Neural cell (in vitro differentiated cells): ENCODE data around the gene UBE3B. TPM values are rescaled to one million over a fixed set of nuclear protein-coding genes. Genes with fewer than 3 reads are reported as not detected.

Experiments used
- H2AFZ ChIP-seq: fragments of 200-600, 300-800 bp; sonication (generic), shearing (Covaris generic); 2 replicates; pipeline ENCODE4 v1.6.0; 2014; ENCODE audit warnings: low read depth, mild to moderate bottlenecking, antibody characterized with exemption, low read length, moderate library complexity
- H3F3A ChIP-seq: fragments of 200-600 bp; shearing (Covaris generic); 2 replicates; pipeline ENCODE4 v1.6.1; 2016; ENCODE audit warnings: mild to moderate bottlenecking, moderate library complexity, mixed read lengths, antibody characterized with exemption, low read length; ENCODE audit not compliant: insufficient read depth, poor library complexity, severe bottlenecking
- H3K27ac ChIP-seq: fragments of 200-600, 300-800 bp; sonication (generic), shearing (Covaris generic); 2 replicates; pipeline ENCODE4 v1.5.1; 2014; ENCODE audit warnings: mild to moderate bottlenecking, low read length, moderate library complexity
- H3K27me3 ChIP-seq: fragments of 300-800, 200-600 bp; sonication (generic), shearing (Covaris generic); 2 replicates; pipeline ENCODE4 v1.6.0; 2014; ENCODE audit warnings: mild to moderate bottlenecking, low read depth, low read length, moderate library complexity; ENCODE audit not compliant: insufficient read depth
- H3K36me3 ChIP-seq: fragments of 300-800, 200-600 bp; sonication (generic), shearing (Covaris generic); 2 replicates; pipeline ENCODE4 v1.5.1; 2014; ENCODE audit warnings: mild to moderate bottlenecking, antibody characterized with exemption, low read length, moderate library complexity; ENCODE audit not compliant: insufficient read depth
- H3K4me2 ChIP-seq: fragments of 300-800, 200-600 bp; sonication (generic), shearing (Covaris generic); 2 replicates; pipeline ENCODE4 v1.6.0; 2014; ENCODE audit warnings: mild to moderate bottlenecking, low read length
- H3K4me3 ChIP-seq: fragments of 300-800, 200-600 bp; sonication (generic), shearing (Covaris generic); 2 replicates; pipeline ENCODE4 v1.5.1; 2014; ENCODE audit warnings: mild to moderate bottlenecking, low read length, moderate library complexity
- H3K79me2 ChIP-seq: fragments of 200-600 bp; shearing (Covaris generic); replicated peaks from 2 replicates; pipeline ENCODE4 v1.6.0; 2014; ENCODE audit warnings: mild to moderate bottlenecking, low read length, moderate library complexity; ENCODE audit not compliant: insufficient read depth
- H3K9ac ChIP-seq: fragments of 300-800, 200-600 bp; sonication (generic), shearing (Covaris generic); 2 replicates; pipeline ENCODE4 v1.6.1; 2016; ENCODE audit warnings: mild to moderate bottlenecking, low read length, mixed read lengths
- H3K9me2 ChIP-seq: fragments of 200-600 bp; shearing (Covaris generic); 2 replicates; pipeline ENCODE4 v1.6.1; 2016; ENCODE audit warnings: mild to moderate bottlenecking, low read length, mixed read lengths; ENCODE audit not compliant: insufficient read depth
- H3K9me3 ChIP-seq: fragments of 200-600, 300-800 bp; sonication (generic), shearing (Covaris generic); 2 replicates; pipeline ENCODE4 v1.6.1; 2016; ENCODE audit warnings: mild to moderate bottlenecking, mixed run types, low read length, moderate library complexity, mixed read lengths
- H4K20me1 ChIP-seq: fragments of 200-600 bp; shearing (Covaris generic); 2 replicates; pipeline ENCODE4 v1.6.1; 2016; ENCODE audit warnings: mild to moderate bottlenecking, mixed run types; ENCODE audit not compliant: insufficient read depth
- EP300 ChIP-seq: fragments of 450-650 bp; conservative IDR thresholded peaks from 2 replicates; pipeline ENCODE4 v1.6.1; 2014; ENCODE audit warnings: antibody characterized with exemption, mild to moderate bottlenecking, moderate library complexity; ENCODE audit not compliant: poor library complexity, severe bottlenecking
- EZH2 ChIP-seq: fragments of 200-600, 300-800 bp; shearing (Covaris generic), sonication (generic); IDR thresholded peaks from 2 replicates; pipeline ENCODE4 v1.6.1; 2014; ENCODE audit warnings: antibody characterized with exemption, low read length, borderline replicate concordance, mild to moderate bottlenecking; ENCODE audit not compliant: insufficient read depth, poor library complexity, severe bottlenecking
- MXI1 ChIP-seq: fragments of 450-650 bp; conservative IDR thresholded peaks from 2 replicates; pipeline ENCODE4 v1.6.1; 2014; ENCODE audit warnings: antibody characterized with exemption, mild to moderate bottlenecking; ENCODE audit not compliant: poor library complexity, severe bottlenecking
- POLR2AphosphoS5 ChIP-seq: IDR thresholded peaks from 2 replicates; pipeline ENCODE4 v1.6.1; 2012
- RAD21 ChIP-seq: fragments of 450-650 bp; conservative IDR thresholded peaks from 2 replicates; pipeline ENCODE4 v1.6.1; 2014; ENCODE audit warnings: antibody characterized with exemption, mild to moderate bottlenecking, moderate library complexity
- SMC3 ChIP-seq: fragments of 450-650 bp; conservative IDR thresholded peaks from 2 replicates; pipeline ENCODE4 v1.6.1; 2014; ENCODE audit warnings: antibody characterized with exemption, mild to moderate bottlenecking, moderate library complexity; ENCODE audit not compliant: poor library complexity
- TAF1 ChIP-seq: IDR thresholded peaks from 2 replicates; pipeline ENCODE4 v1.6.1; 2012; ENCODE audit warnings: low read depth
- polyA plus RNA-seq: library from polyadenylated mRNA; depleted of rRNA; stranded (reverse); fragments of >200 nt; gene quantifications from 2 replicates; pipeline ENCODE4 v1.2.3, GENCODE V29; 2014
- TF ChIP-seq, protein P1 (sequence below): IDR thresholded peaks from 2 replicates; pipeline ENCODE4 v1.6.1; 2012; ENCODE audit warnings: borderline replicate concordance
- TF ChIP-seq, protein P2 (sequence below): fragments of 450-650 bp; IDR thresholded peaks from 2 replicates; pipeline ENCODE4 v1.5.1; 2014; ENCODE audit warnings: antibody characterized with exemption, mild to moderate bottlenecking, moderate library complexity; ENCODE audit not compliant: poor library complexity, severe bottlenecking

Gene UBE3B
- polyA plus RNA-seq, 1 donor from 2014 or later: 21.7 TPM

DNA sequence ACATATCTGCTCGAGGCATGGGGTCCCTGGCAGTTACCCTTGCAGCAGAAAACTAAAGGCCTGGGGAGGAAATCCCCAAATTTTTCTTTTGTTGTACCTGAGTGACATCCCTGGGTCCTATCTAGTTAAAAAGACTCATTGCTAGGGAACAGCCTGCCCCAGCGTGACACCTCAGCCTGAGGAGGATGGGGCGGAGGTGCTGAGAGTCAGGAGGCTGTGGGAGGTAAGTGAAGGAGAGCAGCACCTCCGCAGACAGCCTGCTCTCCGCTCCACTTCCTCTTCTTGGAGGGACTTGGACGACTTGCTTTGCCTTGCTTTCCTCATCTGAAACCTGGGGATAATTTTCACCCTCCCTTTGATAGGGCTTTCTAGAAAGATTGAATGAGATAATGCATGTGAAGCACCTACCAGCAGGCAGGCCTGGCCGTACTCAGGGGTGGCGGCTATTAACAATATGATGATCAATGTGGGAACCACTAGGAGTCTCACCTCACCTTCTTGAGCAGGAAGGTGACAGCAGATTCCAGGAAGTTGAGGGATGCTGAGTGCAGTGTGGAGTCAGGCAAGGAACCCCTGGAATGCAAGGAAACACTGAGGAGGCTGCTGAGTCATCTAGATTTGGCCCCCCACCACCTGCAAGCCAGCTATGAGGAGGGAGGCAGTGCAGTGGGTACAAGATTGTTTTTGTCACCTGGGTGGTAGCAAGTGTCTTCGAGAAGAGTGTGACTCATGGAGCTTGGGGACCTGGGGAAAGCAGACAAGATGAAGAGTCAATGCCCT lies 23.2 kb downstream of the UBE3B start:
- H3K9me2 ChIP-seq: no peaks in the 10 kb centered on the region
- H3K9me3 ChIP-seq: no peaks in the 10 kb centered on the region
- TF ChIP-seq EP300 (no peak), MXI1 (no peak), EZH2 (no peak), SMC3 (no peak), RAD21 (no peak), TAF1 (no peak), POLR2AphosphoS5 (no peak)
- TF ChIP-seq, protein P1, sequence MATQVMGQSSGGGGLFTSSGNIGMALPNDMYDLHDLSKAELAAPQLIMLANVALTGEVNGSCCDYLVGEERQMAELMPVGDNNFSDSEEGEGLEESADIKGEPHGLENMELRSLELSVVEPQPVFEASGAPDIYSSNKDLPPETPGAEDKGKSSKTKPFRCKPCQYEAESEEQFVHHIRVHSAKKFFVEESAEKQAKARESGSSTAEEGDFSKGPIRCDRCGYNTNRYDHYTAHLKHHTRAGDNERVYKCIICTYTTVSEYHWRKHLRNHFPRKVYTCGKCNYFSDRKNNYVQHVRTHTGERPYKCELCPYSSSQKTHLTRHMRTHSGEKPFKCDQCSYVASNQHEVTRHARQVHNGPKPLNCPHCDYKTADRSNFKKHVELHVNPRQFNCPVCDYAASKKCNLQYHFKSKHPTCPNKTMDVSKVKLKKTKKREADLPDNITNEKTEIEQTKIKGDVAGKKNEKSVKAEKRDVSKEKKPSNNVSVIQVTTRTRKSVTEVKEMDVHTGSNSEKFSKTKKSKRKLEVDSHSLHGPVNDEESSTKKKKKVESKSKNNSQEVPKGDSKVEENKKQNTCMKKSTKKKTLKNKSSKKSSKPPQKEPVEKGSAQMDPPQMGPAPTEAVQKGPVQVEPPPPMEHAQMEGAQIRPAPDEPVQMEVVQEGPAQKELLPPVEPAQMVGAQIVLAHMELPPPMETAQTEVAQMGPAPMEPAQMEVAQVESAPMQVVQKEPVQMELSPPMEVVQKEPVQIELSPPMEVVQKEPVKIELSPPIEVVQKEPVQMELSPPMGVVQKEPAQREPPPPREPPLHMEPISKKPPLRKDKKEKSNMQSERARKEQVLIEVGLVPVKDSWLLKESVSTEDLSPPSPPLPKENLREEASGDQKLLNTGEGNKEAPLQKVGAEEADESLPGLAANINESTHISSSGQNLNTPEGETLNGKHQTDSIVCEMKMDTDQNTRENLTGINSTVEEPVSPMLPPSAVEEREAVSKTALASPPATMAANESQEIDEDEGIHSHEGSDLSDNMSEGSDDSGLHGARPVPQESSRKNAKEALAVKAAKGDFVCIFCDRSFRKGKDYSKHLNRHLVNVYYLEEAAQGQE: no peak
- TF ChIP-seq, protein P2, sequence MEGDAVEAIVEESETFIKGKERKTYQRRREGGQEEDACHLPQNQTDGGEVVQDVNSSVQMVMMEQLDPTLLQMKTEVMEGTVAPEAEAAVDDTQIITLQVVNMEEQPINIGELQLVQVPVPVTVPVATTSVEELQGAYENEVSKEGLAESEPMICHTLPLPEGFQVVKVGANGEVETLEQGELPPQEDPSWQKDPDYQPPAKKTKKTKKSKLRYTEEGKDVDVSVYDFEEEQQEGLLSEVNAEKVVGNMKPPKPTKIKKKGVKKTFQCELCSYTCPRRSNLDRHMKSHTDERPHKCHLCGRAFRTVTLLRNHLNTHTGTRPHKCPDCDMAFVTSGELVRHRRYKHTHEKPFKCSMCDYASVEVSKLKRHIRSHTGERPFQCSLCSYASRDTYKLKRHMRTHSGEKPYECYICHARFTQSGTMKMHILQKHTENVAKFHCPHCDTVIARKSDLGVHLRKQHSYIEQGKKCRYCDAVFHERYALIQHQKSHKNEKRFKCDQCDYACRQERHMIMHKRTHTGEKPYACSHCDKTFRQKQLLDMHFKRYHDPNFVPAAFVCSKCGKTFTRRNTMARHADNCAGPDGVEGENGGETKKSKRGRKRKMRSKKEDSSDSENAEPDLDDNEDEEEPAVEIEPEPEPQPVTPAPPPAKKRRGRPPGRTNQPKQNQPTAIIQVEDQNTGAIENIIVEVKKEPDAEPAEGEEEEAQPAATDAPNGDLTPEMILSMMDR: no peak
- H3K9ac ChIP-seq: no peak overlapping the region
- no peaks in the 10 kb centered on the region for H3F3A ChIP-seq
- H2AFZ ChIP-seq: no peak overlapping the region
- H4K20me1 ChIP-seq: no peaks in the 10 kb centered on the region
- no peak overlapping the region for H3K4me2 ChIP-seq
- no peaks in the 10 kb centered on the region for H3K27me3 ChIP-seq
- H3K79me2 ChIP-seq: no peaks in the 10 kb centered on the region
- no peaks in the 10 kb centered on the region for H3K36me3 ChIP-seq
- H3K4me3 ChIP-seq: no peak overlapping the region
- no peak overlapping the region for H3K27ac ChIP-seq

DNA sequence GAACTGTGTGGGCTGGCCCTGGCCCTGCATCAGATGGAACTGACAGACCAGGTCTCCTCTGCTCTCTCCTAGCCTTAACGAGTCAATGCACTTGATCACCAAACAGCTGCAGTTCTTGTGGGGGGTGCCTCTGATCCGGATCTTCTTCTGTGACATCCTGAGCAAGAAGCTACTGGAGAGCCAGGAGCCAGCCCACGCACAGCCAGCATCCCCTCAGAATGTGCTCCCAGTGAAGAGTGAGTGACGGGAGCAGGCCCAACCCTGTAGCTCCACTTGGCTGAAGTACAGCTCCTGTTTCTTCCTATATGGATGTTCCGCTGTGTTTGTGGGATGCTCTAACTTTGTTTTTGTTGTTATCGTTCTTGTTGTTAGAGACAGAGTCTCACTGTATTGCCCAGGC lies 23.9 kb downstream of the UBE3B start:
- TF ChIP-seq EZH2 (no peak), EP300 (no peak)
- TF ChIP-seq, protein P1: no peak

More for the DNA sequence above, 23.9 kb downstream of the UBE3B start:
- H3K36me3 ChIP-seq: no peaks in the 10 kb centered on the region
- H3K27me3 ChIP-seq: no peaks in the 10 kb centered on the region
- H3K79me2 ChIP-seq: no peaks in the 10 kb centered on the region
- no peaks in the 10 kb centered on the region for H4K20me1 ChIP-seq
- no peak overlapping the region for H3K4me2 ChIP-seq
- no peaks in the 10 kb centered on the region for H3K9me2 ChIP-seq
- no peak overlapping the region for H3K27ac ChIP-seq
- H3F3A ChIP-seq: no peaks in the 10 kb centered on the region
- H3K9ac ChIP-seq: no peak overlapping the region
- no peak overlapping the region for H2AFZ ChIP-seq
- no peak overlapping the region for H3K4me3 ChIP-seq
- no peaks in the 10 kb centered on the region for H3K9me3 ChIP-seq
